CD4-positive, alpha-beta memory T cell (primary cell): ENCODE results near the gene MRPL10. TPM values are rescaled to one million over a fixed set of nuclear protein-coding genes. Genes with fewer than 3 reads are reported as not detected.

ENCODE experiments used
- CTCF ChIA-PET: fragments of 350-600 bp; sonication (Branson Sonifier 250); formaldehyde crosslinking; loops from one replicate; lab custom pipeline; 2021; ENCODE audit warnings: inconsistent platforms; ENCODE audit not compliant: partially characterized antibody; lab: Charles Lee
- POLR2A ChIA-PET: fragments of 350-600 bp; sonication (Branson Sonifier 250); formaldehyde crosslinking; loops from one replicate; lab custom pipeline; 2021; ENCODE audit not compliant: partially characterized antibody; lab: Charles Lee
- DNase-seq, 5 donors: peaks; one replicate each; pipeline versions ENCODE4 v3.0.0 to v3.0.0-alpha.2; 2020 to 2022; ENCODE audit warnings: mixed read lengths in 1 of 5
- H3K27ac ChIP-seq: one replicate; pipeline ENCODE4 v1.7.0; 2013; ENCODE audit warnings: low read depth, low read length
- H3K27me3 ChIP-seq: 2 replicates; pipeline ENCODE4 v1.7.0; 2013; ENCODE audit warnings: mild to moderate bottlenecking, low read length, moderate library complexity; ENCODE audit not compliant: insufficient read depth
- H3K36me3 ChIP-seq: 2 replicates; pipeline ENCODE4 v1.7.0; 2013; ENCODE audit warnings: mild to moderate bottlenecking, low read length, moderate library complexity; ENCODE audit not compliant: insufficient read depth
- H3K4me1 ChIP-seq: 2 replicates; pipeline ENCODE4 v1.7.0; 2013; ENCODE audit warnings: mild to moderate bottlenecking, low read length, moderate library complexity; ENCODE audit not compliant: insufficient read depth
- H3K4me3 ChIP-seq, 2 donors: one replicate each; pipeline ENCODE4 v1.7.0; 2013; ENCODE audit warnings: low read length in 2 of 2, mild to moderate bottlenecking in 1 of 2
- H3K9me3 ChIP-seq, 2 donors: one replicate each; pipeline ENCODE4 v1.7.0; 2013; ENCODE audit warnings: low read length in 2 of 2, control low read depth in 1 of 2; ENCODE audit not compliant: control insufficient read depth in 1 of 2
- H3K27ac Mint-ChIP-seq, 7 donors: one replicate each; pipeline ENCODE4 v1.8.0; 2020 to 2021; ENCODE audit warnings: mixed read lengths in 7 of 7, mild to moderate bottlenecking in 6 of 7, inconsistent platforms in 3 of 7, moderate library complexity in 3 of 7
- H3K27me3 Mint-ChIP-seq, 2 donors: one replicate each; pipeline ENCODE4 v1.8.0; 2020 to 2021; ENCODE audit warnings: mixed read lengths in 2 of 2
- H3K36me3 Mint-ChIP-seq, 2 donors: one replicate each; pipeline ENCODE4 v1.8.0; 2020 to 2021; ENCODE audit warnings: mixed read lengths in 2 of 2, inconsistent platforms in 1 of 2, mild to moderate bottlenecking in 1 of 2
- H3K4me1 Mint-ChIP-seq, 4 donors: one replicate each; pipeline ENCODE4 v1.8.0; 2020 to 2021; ENCODE audit warnings: mixed read lengths in 4 of 4, mild to moderate bottlenecking in 1 of 4
- H3K4me3 Mint-ChIP-seq, 8 donors: one replicate each; pipeline ENCODE4 v1.8.0; 2020 to 2021; ENCODE audit warnings: mixed read lengths in 8 of 8, mild to moderate bottlenecking in 7 of 8, moderate library complexity in 6 of 8, inconsistent platforms in 3 of 8
- H3K9me3 Mint-ChIP-seq, 8 donors: one replicate each; pipeline ENCODE4 v1.8.0; 2020 to 2021; ENCODE audit warnings: mixed read lengths in 8 of 8, mild to moderate bottlenecking in 5 of 8, inconsistent platforms in 3 of 8, moderate library complexity in 1 of 8
- intact Hi-C: fragments of 100-400 bp; cut with micrococcal nuclease; formaldehyde crosslinking; loops from one replicate; pipeline ENCODE4 v1.15.1; 2023
- polyA plus RNA-seq, 2 donors: library from polyadenylated mRNA; unstranded; fragments of 300-500 nt; fragmentation: Illumina TruSeq; gene quantifications; one replicate each; pipeline ENCODE4 v1.2.3, GENCODE V29; 2021
- total RNA-seq, 2 experiments: library from RNA; stranded (reverse); gene quantifications; one replicate each; pipeline ENCODE4 v1.2.3, GENCODE V29; 2021

MRPL10 gene
- total and polyA plus RNA-seq, 4 experiments from 2014 or later, result 39.6 to 69.6 (median 43.6) TPM

DNA sequence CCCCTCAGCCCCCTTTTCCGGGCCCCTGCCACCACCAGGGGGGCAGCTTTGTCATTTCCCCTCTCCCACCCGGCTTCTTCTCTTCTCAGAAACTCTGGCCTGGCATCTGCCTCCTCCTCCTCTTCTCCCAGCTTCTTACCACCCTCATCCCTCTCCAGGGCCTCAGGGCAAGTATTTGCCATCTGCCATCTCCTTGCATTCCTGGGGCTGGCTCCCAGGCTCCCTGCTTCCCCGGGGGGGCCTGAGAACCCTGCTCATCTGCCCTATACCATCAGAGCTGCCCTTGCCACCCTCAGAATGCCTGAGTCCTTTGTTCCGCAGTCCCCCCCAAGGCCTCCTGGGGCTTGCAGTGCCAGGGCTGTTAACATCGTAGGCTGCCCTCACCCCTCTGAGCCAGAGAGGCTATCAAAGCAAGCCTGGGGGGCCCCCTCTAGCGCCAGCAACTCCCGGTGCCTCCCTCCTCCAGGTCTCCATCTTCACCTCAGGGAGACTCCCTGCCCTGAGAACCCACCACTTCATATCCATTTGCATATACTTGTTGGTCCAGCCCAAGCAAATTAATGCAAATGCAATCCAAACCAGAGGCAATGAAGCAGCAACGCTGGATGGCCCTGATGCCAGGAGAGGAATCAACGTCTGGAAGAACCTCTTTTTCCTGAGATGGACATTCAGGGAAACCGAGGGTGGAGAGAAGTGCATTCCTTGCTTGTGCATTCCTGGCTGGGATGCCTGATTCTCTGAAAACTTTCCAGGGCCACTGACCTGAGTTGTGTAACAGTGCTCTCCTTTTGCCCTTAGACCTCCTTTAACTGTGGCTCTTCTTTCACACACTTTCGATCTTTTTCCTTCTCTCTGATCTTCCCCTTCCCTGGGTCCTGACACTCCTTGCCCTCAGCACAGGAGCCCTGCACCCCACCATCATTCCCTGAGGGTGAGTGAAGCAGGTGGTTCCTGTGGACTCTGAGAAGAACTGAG lies 44.0 kb upstream of the MRPL10 start:
- no peak for DNase-seq
- H3K4me3 ChIP-seq, result no peak overlapping the region
- no peaks in the 10 kb centered on the region for H3K27me3 ChIP-seq
- peaks cover 0 to 3% of the 10 kb centered on the region in 2 donors for H3K36me3 Mint-ChIP-seq
- POLR2A ChIA-PET, result no interaction called here
- no peak overlapping the region for H3K27ac ChIP-seq
- intact Hi-C loops, result no loop called here
- H3K27ac Mint-ChIP-seq, result peak overlapping the region in 1 of 7 donors; percentile 81
- H3K9me3 Mint-ChIP-seq, result peaks cover 0 to 2% (median 0%) of the 10 kb centered on the region in 8 donors
- H3K9me3 ChIP-seq, result no peaks in the 10 kb centered on the region
- H3K4me1 Mint-ChIP-seq, result peaks cover 0 to 6% (median 0%) of the 10 kb centered on the region in 4 donors
- H3K4me1 ChIP-seq, result no peaks in the 10 kb centered on the region
- no peaks in the 10 kb centered on the region for H3K36me3 ChIP-seq
- CTCF ChIA-PET, result interaction anchor here (1.0 to 1.1 kb wide), 2 partner anchors 14 to 33 kb away, joined by 3 read pairs; no protein-coding TSS in a partner anchor
- peaks cover 30 to 35% of the 10 kb centered on the region in 2 donors for H3K27me3 Mint-ChIP-seq
- H3K4me3 Mint-ChIP-seq, result no peak overlapping the region

DNA sequence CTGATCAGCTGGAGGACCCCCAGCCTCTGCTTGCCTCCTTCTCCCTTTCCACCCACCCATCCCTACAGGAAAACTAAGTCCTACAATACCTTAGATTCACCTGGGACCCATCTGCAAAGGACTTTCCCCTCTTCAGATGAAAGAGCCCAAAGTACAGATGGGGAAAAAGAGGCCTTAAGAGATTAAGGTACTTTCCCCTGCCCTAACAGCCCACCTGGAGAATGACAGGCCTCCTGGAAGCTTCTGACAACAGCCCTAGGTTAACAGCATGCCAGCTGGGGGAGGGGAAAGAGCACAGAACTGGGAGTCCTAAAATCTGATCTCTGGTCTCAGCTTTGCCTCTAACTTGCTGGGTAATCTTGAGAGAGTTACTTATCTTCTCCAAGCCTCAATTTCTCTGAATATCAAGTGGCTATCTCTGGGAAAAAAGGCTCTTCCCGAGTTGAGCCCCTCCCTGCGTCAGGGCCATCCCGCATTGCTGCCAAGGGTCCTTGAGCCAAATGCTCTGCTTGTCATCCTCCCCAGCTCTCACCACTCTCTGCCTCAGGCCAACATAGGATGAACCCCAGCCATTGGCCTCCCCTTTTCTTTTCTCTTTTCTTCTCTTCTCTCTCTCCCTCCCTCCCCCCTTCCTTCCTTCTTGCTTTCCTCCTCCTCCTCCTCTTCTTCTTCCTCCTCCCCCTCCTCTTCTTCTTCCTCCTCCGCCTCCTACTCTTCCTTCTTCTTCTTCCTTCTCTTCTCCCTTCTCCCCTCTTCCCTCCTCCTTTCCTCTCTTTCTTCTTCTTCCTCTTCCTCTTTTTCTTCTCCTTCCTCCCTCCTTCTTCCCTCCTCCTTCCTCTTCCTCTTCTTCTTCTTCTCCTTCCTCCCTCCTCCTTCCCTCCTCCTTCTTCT lies 42.1 kb upstream of the MRPL10 start:
- CTCF ChIA-PET, result no interaction called here
- peak overlapping the region in 2 of 7 donors; percentile 63 to 84 for H3K27ac Mint-ChIP-seq
- no peak for DNase-seq
- Histone ChIP-seq H3K4me3 (no peak overlapping the region), H3K9me3 (no peaks in the 10 kb centered on the region), H3K27me3 (no peaks in the 10 kb centered on the region), H3K4me1 (no peaks in the 10 kb centered on the region), H3K36me3 (no peaks in the 10 kb centered on the region), H3K27ac (no peak overlapping the region)
- H3K4me1 Mint-ChIP-seq, result peaks cover 0 to 3% (median 0%) of the 10 kb centered on the region in 4 donors
- H3K4me3 Mint-ChIP-seq, result no peak overlapping the region
- H3K9me3 Mint-ChIP-seq, result peaks cover 0 to 2% (median 0%) of the 10 kb centered on the region in 8 donors
- H3K27me3 Mint-ChIP-seq, result peaks cover 30 to 43% of the 10 kb centered on the region in 2 donors
- H3K36me3 Mint-ChIP-seq, result peaks cover 0 to 3% of the 10 kb centered on the region in 2 donors
- intact Hi-C loops, result no loop called here
- POLR2A ChIA-PET, result interaction anchor here (0.7 to 1.2 kb wide), 2 partner anchors 16 to 1318 kb away, joined by 3 read pairs; no protein-coding TSS in a partner anchor

- intact Hi-C loops, result no loop called here
- H3K9me3 ChIP-seq, result no peaks in the 10 kb centered on the region
- H3K4me1 ChIP-seq, result no peaks in the 10 kb centered on the region
- no peak for DNase-seq
- no peaks in the 10 kb centered on the region for H3K27me3 ChIP-seq
- H3K4me3 ChIP-seq, result no peak overlapping the region
- peaks cover 30 to 40% of the 10 kb centered on the region in 2 donors for H3K27me3 Mint-ChIP-seq
- no peak overlapping the region for H3K27ac Mint-ChIP-seq
- ChIA-PET POLR2A (interaction anchor here (1.2 kb wide), 1 partner anchor 17 kb away, joined by 3 read pairs; no protein-coding TSS in a partner anchor), CTCF (no interaction called here)
- no peaks in the 10 kb centered on the region for H3K36me3 ChIP-seq
- no peaks in the 10 kb centered on the region for H3K4me1 Mint-ChIP-seq
- H3K9me3 Mint-ChIP-seq, result peaks cover 0 to 1% (median 0%) of the 10 kb centered on the region in 8 donors
- H3K27ac ChIP-seq, result no peak overlapping the region
- H3K36me3 Mint-ChIP-seq, result no peaks in the 10 kb centered on the region
- H3K4me3 Mint-ChIP-seq, result no peak overlapping the region
Measured at GRCh38 chr17:47872651-47873161, 41.4 kb upstream of the MRPL10 start.

- no peaks in the 10 kb centered on the region for H3K9me3 ChIP-seq
- Mint-ChIP-seq H3K4me3 (no peak overlapping the region), H3K4me1 (no peaks in the 10 kb centered on the region), H3K36me3 (no peaks in the 10 kb centered on the region), H3K27me3 (peaks cover 31 to 39% of the 10 kb centered on the region in 2 donors), H3K9me3 (peaks cover 0 to 1% (median 0%) of the 10 kb centered on the region in 8 donors), H3K27ac (no peak overlapping the region)
- no peak for DNase-seq
- no peaks in the 10 kb centered on the region for H3K4me1 ChIP-seq
- H3K4me3 ChIP-seq, result no peak overlapping the region
- H3K27me3 ChIP-seq, result no peaks in the 10 kb centered on the region
- intact Hi-C loops, result no loop called here
- H3K27ac ChIP-seq, result no peak overlapping the region
- ChIA-PET POLR2A (interaction anchor here (1.2 kb wide), 1 partner anchor 18 kb away, joined by 3 read pairs; no protein-coding TSS in a partner anchor), CTCF (interaction anchor here (0.8 kb wide), 1 partner anchor 24 kb away, joined by 3 read pairs; no protein-coding TSS in a partner anchor)
- no peaks in the 10 kb centered on the region for H3K36me3 ChIP-seq
Measured at GRCh38 chr17:47872019-47872650, 40.8 kb upstream of the MRPL10 start.

DNA sequence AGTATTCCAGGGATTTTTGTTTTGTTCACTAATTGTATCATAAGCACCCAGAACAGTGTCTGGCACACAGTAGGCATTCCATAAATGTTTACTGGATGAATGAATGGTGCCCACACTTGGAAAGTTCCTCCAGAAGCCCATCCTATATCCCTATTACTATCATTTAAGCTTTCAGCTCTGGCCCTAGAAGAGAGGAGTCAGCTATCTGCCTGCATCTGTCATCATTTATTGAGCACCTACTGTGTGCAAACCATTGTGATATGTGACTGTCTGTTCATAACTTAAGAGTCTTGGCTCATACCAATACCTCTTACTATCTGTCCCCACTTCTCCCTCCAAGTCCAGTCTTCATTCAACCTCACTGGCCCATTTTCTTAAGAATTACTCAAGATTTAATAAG lies 39.7 kb upstream of the MRPL10 start:
- DNase-seq, result no peak
- Histone ChIP-seq H3K4me3 (no peak overlapping the region), H3K4me1 (no peaks in the 10 kb centered on the region), H3K27me3 (no peaks in the 10 kb centered on the region), H3K9me3 (no peaks in the 10 kb centered on the region), H3K27ac (no peak overlapping the region), H3K36me3 (no peaks in the 10 kb centered on the region)
- peaks cover 0 to 1% (median 0%) of the 10 kb centered on the region in 4 donors for H3K4me1 Mint-ChIP-seq
- intact Hi-C loops, result no loop called here
- no peak overlapping the region for H3K27ac Mint-ChIP-seq
- H3K4me3 Mint-ChIP-seq, result no peak overlapping the region
- peaks cover 0 to 1% (median 0%) of the 10 kb centered on the region in 8 donors for H3K9me3 Mint-ChIP-seq
- no peaks in the 10 kb centered on the region for H3K36me3 Mint-ChIP-seq
- peaks cover 34 to 38% of the 10 kb centered on the region in 2 donors for H3K27me3 Mint-ChIP-seq
- POLR2A ChIA-PET, result no interaction called here
- CTCF ChIA-PET, result no interaction called here

DNA sequence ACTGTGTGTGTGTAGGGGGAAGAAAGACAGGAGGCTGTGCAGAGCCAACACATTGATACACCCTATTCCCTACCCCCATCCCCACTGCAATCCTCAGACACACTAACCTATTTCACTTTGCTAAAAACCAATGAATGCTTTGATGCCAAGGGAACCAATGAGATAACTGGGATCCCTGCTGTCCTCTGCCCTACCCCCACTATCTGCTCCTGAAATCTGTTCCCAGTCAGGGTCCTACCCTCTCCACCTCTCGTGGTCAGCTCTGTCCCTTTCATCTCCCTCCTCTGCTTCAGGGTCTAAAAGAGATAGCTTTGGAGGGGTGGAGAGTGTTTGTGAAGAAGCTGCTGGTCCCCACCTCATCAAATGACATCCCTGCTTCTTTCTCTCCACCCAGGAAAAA lies 38.7 kb upstream of the MRPL10 start:
- peaks cover 0 to 4% (median 2%) of the 10 kb centered on the region in 4 donors for H3K4me1 Mint-ChIP-seq
- ChIA-PET POLR2A (no interaction called here), CTCF (no interaction called here)
- Histone ChIP-seq H3K27ac (no peak overlapping the region), H3K9me3 (no peaks in the 10 kb centered on the region), H3K36me3 (no peaks in the 10 kb centered on the region), H3K4me1 (peaks cover 3% of the 10 kb centered on the region), H3K4me3 (no peak overlapping the region), H3K27me3 (no peaks in the 10 kb centered on the region)
- no peak overlapping the region for H3K4me3 Mint-ChIP-seq
- H3K27me3 Mint-ChIP-seq, result peaks cover 30 to 33% of the 10 kb centered on the region in 2 donors
- no peak for DNase-seq
- H3K36me3 Mint-ChIP-seq, result no peaks in the 10 kb centered on the region
- H3K27ac Mint-ChIP-seq, result no peak overlapping the region
- peaks cover 0 to 1% (median 0%) of the 10 kb centered on the region in 8 donors for H3K9me3 Mint-ChIP-seq
- intact Hi-C loops, result no loop called here
